PFSK-1 (cell line): Measurements from ENCODE around the gene CCNA2.

Experiments
- FOXP2 ChIP-seq: optimal IDR thresholded peaks from 2 replicates; pipeline ENCODE3; 2011; ENCODE audit warnings: borderline replicate concordance, control low read depth, inconsistent platforms; ENCODE audit not compliant: insufficient read depth; ENCODE audit errors: extremely low read length, extremely low read depth
- POLR2AphosphoS5 ChIP-seq: IDR thresholded peaks from 2 replicates; pipeline ENCODE4 v1.6.1; 2012; ENCODE audit warnings: low read depth, mild to moderate bottlenecking, control low read depth, low read length, moderate library complexity
- REST ChIP-seq, 2 experiments: IDR thresholded peaks; 2 replicates each; pipeline versions ENCODE4 v1.6.1 to v1.8.0; 2011 to 2012; ENCODE audit warnings: low read depth in 2 of 2, low read length in 2 of 2, control low read depth in 1 of 2, inconsistent platforms in 1 of 2, mild to moderate bottlenecking in 1 of 2, moderate library complexity in 1 of 2; ENCODE audit not compliant: insufficient read depth in 1 of 2
- SIN3A ChIP-seq: IDR thresholded peaks from 2 replicates; pipeline ENCODE4 v1.6.1; 2012; ENCODE audit warnings: mild to moderate bottlenecking, low read length, moderate library complexity, borderline replicate concordance; ENCODE audit not compliant: insufficient read depth
- TAF1 ChIP-seq: IDR thresholded peaks from 2 replicates; pipeline ENCODE4 v1.6.1; 2012; ENCODE audit warnings: low read length, control low read depth, borderline replicate concordance; ENCODE audit not compliant: insufficient read depth

Gene CCNA2

GRCh38 chr4:121776610-121777401, 46.9 kb downstream of the CCNA2 start:
- TF ChIP-seq REST (IDR thresholded peaks at IDR 0.05; ENCODE audit: insufficient read depth in 1 of 2, low read depth in 2 of 2, low read length in 2 of 2) (no peak), TAF1 (no peak), SIN3A (no peak), FOXP2 (no peak), POLR2AphosphoS5 (no peak)

GRCh38 chr4:121773883-121774282, 49.8 kb downstream of the CCNA2 start:
- TF ChIP-seq REST (IDR thresholded peaks at IDR 0.05; ENCODE audit: insufficient read depth in 1 of 2, low read depth in 2 of 2, low read length in 2 of 2), result no peak
- no peak for TF ChIP-seq POLR2AphosphoS5
- TF ChIP-seq SIN3A, result no peak
- TF ChIP-seq FOXP2, result no peak
- no peak for TF ChIP-seq TAF1

- no peak for TF ChIP-seq POLR2AphosphoS5
- no peak for TF ChIP-seq SIN3A
- TF ChIP-seq FOXP2, result no peak
- no peak for TF ChIP-seq REST (IDR thresholded peaks at IDR 0.05; ENCODE audit: insufficient read depth in 1 of 2, low read depth in 2 of 2, low read length in 2 of 2)
- no peak for TF ChIP-seq TAF1
Measured at GRCh38 chr4:121771869-121772268, 51.8 kb downstream of the CCNA2 start.

- TF ChIP-seq POLR2AphosphoS5 (no peak), TAF1 (no peak), SIN3A (no peak), REST (IDR thresholded peaks at IDR 0.05; ENCODE audit: insufficient read depth in 1 of 2, low read depth in 2 of 2, low read length in 2 of 2) (no peak), FOXP2 (no peak)
Measured at GRCh38 chr4:121769341-121769740, 54.3 kb downstream of the CCNA2 start.
